GM18870 (cell line): Measurements from ENCODE around the gene TIAM2.

Experiments used
- ATAC-seq: cut with Tn5 transposase; IDR thresholded peaks from one replicate; pipeline ENCODE4 v1.9.1; 2021; ENCODE audit warnings: moderate library complexity; ENCODE audit not compliant: unreplicated experiment

TIAM2 gene

DNA sequence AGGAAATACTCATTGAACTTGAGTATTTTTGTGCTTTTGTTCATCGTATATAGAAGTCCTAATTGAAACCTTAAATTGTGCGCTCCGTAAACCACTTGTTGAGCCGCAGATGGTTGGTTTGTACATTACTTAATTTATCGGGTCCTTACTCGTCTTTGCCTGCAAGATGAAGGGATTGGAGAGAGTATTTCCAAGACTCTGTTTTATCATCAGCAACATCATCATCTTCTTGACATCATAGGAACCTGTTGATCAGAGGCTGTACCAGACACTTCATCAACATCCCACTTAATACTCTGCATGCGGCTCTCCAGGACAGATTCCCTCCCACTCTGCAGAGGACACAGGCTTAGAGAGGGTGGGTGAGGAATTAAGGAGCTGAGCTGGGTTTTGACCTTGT is 28.6 kb downstream of the TIAM2 start:
- ATAC-seq = no peak

DNA sequence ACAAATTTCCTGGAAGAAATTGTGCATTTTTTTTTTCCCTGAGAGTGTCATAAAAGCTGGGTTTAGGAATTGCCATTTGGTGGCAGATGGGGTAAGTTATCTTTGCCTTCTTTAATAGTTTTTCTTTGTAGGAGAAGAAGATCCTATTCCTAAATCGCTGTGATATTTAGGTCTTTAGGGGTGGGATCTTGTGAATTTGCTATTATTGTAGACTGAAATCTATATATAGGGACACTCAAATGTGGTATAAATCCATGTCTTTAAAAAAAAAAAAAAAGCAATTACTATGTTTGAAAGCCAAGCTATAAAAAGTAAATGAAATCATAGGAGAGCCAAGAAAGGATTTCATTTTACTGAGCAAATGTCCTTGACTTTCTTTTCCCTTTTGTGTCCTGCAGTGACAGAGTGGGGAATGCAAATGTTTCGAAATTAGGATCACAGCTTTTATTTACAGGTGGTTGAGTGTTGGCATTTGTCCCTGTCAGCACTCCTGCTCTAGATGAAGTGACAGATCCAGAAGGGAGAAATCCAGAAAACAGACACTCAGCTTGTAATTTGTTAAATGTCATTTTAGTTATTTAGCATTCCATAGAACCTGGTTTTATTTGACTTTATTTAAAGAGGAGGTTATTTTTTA is 29.4 kb downstream of the TIAM2 start:
- ATAC-seq = no peak

DNA sequence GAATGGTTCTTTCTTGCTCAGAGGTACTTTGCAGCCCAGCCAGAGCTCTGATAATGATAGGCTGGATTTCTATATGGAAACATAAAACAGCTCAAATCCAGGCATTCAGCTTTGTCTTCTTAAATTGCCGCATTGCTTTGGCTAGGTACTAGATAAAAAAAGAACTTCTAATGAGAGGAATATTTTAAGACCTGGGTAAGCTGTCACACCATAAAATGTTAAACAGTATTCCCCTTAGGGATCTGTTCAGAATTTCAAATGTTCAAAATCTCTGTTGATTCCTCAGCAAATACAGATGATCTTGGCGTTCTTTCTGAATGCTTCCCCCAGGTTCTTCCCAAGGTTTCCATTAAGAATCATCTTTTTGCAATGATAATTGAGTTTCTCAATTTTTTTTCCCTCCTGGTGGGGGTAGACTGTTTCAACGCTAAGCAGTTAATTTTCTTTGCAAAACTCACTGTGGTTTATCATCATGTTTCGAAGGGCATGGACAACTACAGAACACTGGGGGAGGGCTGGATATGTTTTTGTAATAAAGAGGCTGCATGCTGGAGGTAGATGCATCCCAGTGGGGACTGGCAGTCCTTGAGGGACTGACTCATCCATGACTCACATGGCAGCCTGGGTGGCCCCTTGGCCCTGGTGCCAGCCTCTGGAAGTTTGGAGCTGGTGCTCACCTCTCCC is 31.0 kb downstream of the TIAM2 start:
- ATAC-seq = no peak

DNA sequence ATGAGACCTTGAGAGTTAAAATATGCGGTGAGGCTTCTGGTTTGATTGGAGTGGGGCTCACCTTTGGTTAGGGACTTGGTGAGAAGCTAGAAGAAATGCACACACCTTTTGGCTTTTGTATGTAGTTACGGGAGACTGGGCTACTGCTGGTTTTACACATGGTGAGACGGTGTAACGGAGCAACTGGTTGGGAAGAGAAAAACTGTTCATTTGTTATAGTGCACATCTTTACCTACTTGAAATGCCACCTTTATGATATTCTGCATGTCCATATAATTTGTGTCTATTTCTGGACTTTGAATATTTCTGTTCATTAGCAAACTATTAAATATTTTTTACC is 31.6 kb downstream of the TIAM2 start:
- no peak for ATAC-seq

DNA sequence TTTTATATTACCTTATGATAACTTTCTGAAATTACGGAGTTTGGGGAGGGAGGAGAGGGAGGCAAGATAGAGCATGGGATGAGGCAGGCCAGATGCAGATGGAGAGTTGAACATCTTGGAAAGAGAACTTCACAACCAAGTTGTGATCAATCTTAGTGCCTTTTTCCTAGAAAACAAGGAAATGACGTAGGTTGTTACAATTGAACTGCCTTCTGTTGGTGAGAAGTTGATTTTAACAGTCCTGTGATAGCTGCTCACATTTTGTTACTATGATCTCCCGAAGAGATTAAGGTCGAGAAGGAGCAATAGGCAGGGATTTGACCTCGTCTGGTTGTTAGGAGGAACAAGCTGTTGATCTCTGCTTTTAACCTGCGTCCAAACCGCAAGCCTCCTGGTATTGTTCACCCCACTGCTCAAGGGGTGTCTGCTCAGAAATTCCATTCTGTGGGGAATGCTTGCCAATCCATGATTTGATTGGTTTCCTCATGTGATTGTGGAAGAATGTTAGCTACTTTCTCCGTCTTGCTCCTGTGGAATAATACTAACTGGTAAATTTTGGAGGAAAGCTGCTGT is 35.1 kb downstream of the TIAM2 start:
- ATAC-seq = no peak

DNA sequence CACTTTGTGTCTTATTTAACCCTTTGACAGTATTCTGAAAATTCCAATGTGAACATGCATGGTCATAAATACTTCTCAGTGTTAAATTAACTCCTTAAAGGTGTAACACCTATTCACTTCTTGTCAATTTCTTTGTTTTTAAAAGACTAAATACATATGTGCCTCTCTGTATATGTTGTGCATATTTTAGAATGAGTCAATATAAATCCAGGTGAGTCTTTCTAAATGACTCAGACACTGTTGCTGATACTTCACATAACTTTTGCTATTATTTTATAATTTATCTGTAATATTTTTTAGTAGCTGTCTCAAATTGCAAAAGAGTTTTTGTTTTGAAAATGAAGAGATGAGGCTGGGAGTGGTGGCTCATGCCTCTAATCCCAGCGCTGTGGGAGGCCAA is 36.0 kb downstream of the TIAM2 start:
- ATAC-seq = no peak

DNA sequence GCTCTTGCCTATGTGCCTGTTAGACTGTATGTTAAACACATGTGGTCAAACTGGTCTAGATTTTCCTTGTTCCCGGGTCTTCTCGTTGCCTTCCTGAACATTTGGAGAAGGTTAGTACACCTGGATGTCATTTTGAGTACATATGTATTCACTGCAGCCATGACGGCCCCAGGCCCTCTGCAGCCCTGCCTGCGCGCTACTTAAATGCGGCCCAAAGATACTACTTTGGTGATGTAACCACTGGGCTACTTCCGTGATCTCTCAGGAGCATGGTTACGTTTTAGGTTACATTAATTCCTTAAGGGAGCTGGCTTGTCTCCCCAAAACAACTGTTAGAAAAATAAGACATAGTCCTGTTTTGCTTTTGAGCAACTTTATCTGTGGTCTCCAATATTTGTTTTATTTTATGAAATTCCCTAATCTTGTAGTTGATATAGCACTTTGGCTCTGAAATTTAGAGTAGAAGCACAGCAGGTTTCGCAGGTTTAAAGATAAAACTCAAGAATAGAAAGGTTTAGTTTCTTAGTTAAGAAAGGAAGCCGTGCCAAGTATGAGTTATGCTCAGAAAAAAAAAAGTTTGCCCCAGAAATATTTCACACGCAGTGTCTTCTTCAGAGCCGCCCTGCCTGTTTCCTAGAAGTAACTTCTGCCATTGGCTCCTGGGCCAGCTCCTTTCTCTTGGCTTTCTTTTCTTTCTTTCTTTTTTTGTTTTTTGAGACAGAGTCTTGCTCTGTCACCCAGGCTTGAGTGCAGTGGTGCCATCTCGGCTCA is 38.1 kb downstream of the TIAM2 start:
- ATAC-seq = no peak

DNA sequence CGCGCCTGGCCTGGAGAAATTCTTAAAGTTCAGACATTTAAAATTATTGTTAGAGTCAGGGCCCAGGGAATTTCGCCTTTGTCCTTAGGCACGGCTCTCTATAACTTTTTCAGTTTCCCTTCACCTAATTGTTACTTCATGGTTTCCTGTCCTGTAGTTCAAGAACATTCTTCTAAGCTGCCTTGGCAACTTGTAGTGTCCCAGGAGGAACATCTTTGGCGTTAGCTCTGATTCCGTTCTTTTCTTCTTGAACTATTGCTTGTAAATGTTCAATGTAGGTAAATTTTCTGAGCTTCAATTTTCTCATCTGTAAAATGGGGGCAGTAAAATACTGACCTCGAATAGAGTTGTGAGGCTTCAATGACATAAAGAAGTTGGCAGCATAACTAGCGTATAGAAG is 41.8 kb downstream of the TIAM2 start:
- no peak for ATAC-seq

DNA sequence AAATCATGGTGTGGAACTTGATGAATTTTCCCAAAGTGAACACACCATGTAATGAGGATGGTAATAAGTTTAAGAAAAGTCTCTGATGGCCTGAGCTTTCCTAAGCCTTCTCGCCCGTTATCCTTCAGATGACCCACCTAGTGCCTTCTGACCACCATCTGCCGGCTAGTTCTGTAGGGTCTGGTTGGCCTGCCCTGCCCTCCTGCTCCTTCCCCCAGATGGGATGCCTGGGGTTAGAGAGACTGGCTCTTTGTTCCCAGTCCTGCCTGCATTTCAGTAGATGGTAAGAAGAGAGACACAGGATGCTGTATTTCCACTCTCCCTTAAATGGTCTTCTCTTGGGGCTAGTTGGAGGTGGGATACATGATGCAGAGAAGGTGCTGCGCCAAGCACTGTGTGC is 43.0 kb downstream of the TIAM2 start:
- no peak for ATAC-seq

DNA sequence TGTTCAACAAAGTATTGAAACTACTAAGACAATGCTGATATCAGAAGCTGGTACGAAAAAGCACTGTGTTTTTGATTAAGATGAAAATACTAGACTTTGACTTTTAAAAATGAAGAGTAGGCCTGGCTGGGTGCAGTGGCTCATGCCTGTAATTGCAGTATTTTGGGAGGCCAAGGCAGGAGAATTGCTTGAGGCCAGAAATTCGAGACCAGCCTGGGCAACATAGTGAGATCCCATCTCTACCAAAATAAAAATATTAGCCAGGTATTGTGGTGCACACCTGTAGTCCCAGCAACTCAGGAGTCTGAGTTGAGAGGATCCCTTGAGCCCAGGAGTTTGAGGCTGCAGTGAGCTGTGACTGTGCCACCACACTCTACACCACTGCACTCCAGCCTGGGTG is 43.4 kb downstream of the TIAM2 start:
- no peak for ATAC-seq

DNA sequence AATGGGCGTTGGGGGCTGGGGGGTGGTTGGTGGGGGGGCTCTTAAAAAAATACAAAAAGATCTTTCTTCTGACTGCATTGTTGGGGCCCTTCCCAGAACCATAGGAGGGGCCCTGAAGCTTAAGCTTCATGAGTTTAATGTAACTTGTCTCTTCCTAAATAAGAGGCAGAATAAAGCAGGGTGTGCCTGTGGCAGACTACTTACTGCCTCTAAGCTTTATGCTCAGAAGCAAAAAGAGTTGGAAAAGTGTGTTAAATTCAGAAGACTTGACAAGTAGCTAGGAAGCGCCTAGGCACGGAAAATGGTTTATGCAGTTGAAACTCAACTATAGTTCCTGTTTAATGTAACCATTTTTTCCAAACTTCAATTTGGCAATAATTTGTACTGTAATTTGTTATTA is 44.5 kb downstream of the TIAM2 start:
- ATAC-seq = no peak

DNA sequence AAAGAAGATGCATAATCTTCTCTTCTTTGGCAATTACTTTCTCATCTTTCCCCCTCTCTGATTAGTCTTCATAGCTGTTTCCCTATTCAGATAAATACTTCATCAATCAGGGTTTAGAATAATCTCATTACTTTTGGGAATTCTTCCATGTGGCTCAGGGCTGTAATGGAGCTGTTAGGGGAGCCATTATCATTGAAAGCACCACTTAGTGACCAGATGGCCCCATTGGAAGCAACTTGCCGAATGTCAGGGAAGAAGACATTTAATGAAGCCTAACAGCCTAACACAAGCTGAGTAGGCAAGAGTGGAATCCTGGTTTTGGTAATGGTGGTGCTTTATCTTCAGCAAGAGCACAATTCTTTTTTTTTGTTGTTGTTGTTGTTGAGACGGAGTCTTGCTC is 45.0 kb downstream of the TIAM2 start:
- no peak for ATAC-seq

DNA sequence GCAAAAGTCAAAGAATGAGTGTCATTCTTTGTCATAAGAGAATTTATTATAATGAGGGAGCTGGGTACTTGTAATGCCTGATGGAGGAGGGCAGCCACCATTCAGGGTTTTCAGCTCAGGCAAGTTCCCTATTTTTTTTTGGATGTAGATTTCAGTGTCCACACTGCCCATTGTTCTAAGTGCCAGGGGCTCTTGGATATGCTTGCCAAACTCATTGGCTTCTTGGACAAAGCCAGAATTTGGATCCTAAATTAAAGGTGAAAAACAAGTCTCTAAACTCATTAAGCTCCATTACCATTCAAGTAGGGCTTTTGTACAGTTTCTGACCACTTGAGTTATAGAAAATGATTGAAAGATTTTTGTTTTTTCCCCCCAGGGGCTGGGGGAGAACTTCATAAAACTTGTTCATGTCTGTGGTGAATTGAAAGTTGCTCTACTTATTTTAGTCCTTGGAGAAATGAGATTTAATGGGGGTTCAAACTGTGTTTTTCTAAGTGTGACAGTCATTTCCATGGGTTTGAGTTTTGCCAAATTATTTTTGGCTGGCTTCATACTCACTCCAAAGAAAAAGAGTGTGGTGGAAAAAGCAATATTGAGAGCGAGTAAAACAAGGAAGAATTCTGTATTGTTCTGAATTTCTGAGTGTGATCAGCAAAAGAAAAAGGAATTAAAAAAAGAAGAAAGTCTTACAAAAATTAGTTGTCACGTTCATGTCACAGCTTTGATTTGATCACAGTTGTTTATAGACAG is 46.0 kb downstream of the TIAM2 start:
- ATAC-seq = no peak

DNA sequence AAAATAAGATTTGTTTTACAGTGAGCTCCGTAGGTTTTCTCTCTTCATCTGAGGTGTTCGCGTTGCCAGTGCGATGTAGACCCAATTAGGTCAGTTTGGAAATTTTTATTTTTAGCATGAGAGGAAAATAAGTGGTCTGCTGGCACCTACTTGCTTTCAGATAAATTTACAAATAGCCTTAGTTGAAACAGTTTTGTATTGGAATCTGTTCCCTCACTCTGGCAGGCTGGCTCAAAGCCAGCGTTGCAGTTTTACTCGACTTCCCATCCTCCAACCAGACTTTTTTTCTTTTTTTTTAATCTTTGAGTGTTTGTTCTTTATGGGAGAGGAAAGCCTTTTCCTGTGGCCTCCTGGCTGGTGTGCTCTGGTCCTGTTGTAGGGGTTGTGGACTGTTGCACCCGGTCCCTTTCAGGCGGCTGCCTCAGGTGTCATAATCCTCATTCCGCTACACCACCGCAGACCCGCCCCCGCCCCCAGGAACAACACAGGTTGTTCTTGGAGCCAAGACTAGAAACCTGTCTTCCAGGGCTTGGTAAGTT is 46.7 kb downstream of the TIAM2 start:
- no peak for ATAC-seq

DNA sequence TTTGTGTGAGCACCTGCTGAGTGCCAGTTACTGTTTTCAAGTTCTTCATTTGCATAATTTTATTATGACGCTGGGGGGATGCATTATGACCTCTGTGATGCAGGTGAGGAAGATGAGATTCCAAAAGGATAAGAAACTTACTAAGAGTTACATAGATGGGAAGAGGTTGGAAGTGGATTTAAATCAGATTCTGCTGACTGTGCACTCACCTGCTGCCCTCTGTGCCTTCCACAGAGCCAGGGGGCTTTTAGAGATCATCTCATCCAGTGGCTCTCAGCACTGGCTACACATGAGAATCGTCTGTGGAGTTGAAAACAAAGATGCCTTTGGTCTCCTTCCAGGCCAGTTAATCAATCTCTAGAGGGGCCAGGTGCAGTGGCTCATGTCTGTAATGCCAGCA is 47.9 kb downstream of the TIAM2 start:
- ATAC-seq = no peak

DNA sequence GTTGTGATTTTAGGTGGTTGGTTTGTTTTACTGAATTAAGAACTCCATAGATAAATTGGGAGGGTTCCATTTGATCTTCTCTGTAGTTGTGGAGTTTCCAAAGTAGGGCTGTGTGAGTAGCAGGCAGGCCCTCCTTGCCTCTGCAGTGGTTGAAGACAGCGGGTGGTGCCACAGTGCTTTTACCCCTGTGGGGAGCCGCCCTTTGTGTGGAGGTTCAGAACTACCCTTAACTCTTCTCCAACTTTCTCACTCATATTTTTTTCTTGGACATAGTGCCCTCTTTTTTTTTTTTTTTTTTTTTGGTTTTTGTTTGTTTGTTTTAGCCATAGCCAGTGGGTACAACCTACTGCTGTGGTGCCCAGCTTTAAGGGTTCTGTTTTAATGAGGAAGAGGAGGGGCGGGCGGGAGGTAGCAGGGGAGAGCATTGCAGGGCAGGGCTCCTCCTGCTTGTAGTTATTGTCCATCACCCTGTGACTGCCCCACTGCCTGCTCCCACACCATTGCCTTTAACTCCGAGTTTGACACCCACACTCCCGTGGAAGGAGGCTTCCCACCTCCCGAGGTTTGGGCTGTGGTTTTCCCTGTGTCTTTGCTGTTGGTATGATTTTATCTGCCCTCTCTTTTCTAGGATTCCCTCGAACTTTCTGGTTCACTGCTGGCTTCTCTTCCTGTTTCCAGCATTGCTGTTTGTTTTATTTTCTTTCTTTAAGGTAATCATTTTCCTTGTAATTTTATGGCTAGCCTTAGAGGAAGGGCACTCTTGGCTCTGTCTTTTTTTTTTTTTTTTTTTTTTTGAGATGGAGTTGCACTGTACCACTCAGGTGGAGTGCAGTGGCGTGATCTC is 50.7 kb downstream of the TIAM2 start:
- ATAC-seq = no peak

DNA sequence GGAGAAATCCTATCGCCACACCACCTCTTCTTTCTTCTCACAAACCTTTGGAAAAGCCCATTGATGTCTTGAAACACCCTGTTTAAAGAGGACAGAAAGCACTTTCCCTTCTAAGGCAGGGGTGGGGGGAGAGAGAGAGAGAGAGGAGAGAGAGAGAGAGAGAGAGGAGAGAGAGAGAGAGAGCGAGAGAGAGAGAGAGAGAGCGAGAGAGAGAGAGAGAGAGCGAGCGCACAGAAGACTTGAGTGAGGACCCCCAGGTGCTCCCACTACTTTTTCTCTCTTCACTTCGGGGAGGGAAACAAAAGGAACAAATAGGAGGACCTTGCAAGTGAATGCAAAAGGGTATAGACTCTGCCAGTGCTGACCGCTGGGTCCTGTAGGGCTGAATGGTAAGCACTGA is 52.4 kb downstream of the TIAM2 start:
- ATAC-seq = no peak

DNA sequence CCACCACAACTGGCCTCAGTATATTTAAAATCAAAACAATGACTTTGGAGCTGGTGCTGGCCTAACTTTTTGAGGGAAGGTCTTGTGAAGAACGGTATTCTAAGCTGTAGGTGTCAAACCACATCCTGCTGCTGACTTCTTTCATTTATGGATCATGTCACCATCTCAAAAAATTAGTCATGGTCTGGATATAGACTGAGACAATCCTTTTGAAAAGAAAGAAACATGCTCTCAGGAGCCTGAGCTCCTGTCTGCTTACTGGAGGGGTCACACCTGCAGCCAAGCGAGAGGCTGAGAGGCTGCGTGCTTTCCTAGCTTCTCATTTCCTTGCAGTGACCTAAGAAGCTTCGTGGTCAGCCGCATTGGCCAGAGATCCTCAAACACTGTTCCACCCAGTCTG is 55.2 kb downstream of the TIAM2 start:
- peak; percentile 92 for ATAC-seq

DNA sequence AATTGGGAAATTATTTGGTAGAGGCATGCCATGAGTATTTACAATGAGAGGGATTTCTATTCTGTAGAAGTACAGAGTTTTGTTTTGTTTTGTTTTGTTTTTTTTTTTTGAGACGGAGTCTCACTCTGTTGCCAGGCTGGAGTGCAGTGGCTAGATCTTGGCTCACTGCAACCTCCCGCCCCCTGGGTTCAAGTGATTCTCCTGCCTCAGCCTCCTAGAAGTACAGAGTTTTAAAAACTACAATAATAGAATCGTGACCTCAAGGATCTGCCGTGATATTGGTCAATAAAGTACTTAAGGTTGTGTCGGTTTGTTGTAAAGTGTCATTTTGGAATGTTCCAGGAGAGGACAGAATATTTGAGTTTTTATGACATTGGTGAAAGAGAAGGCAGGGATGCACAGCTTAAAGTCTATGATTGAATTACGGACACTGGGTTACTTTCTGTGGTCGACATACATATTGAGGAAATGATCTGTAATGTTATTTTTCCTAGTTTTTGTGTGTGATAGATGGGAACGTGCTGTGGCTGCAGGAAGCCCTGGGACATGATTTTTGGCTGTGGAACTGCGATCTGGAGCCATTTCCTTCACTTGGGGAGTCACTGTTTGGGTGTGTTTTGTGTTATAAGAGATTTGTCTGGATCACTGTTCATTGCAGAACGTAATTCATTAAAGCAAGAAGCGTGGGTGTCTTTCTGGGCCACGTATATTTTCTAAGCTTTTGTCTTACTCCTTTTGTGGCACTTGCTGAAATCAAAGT is 59.6 kb downstream of the TIAM2 start:
- no peak for ATAC-seq
